Measurements from ENCODE around the gene AUH.

Gene AUH

DNA sequence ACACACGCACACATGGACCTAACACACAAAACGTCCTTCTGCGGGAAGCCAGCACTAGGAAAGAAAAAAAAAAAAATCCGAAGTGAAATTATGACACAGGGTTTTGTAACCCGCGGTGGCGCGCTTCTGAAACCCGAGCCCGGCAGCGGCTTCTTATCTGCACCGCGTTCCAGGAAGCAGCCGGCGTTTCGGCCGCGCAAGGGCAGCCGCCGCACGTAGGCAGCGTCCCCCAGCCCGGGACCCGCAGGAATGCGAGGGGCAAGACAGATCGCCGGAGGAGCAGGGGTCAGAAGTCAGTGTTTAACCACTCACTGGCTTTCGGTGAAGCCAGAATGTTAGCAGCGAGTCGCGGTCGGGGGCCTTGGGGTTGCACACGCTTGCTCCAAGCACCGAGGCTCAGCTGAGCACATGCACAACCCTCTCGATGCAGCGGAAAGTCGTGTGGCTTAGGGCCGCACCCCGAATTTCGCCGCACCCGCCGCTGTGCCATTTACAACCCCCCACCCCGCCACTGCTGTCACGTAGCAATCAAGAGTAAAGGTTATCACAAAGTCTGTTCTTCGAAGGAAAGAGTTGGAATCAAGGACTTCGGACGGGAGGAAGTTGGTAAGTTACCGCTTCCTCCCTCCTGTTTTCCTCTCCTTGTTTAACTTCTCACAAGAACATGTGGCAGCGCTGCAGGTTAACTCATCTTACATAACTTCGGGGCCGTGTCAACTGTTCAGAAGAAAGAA lies 167.9 kb downstream of the AUH start:
- Histone ChIP-seq H3K9me3 (ENCODE audit: insufficient read depth, low read length) (no peaks in the 10 kb centered on the region), H3K27ac (ENCODE audit: low read length) (no peak overlapping the region), H3K27me3 (ENCODE audit: low read depth, low read length) (peaks cover 83% of the 10 kb centered on the region), H3K4me3 (ENCODE audit: low read length) (peak overlapping the region; percentile 84), H3K36me3 (replicated peaks; ENCODE audit: low read depth, low read length) (no peaks in the 10 kb centered on the region), H2AFZ (ENCODE audit: low read depth, low read length) (peak overlapping the region; percentile 73), H3K4me1 (ENCODE audit: low read length) (peaks cover 8% of the 10 kb centered on the region), H3K9ac (ENCODE audit: low read length) (peak overlapping the region; percentile 46), H3K4me2 (ENCODE audit: low read length) (peak overlapping the region; percentile 97), H4K20me1 (ENCODE audit: insufficient read depth, low read length) (no peaks in the 10 kb centered on the region), H3K79me2 (ENCODE audit: low read length) (no peaks in the 10 kb centered on the region)
- TF ChIP-seq EZH2phosphoT487 (IDR thresholded peaks at IDR 0.05; ENCODE audit: low read depth) = no peak
- TF ChIP-seq, protein P1, sequence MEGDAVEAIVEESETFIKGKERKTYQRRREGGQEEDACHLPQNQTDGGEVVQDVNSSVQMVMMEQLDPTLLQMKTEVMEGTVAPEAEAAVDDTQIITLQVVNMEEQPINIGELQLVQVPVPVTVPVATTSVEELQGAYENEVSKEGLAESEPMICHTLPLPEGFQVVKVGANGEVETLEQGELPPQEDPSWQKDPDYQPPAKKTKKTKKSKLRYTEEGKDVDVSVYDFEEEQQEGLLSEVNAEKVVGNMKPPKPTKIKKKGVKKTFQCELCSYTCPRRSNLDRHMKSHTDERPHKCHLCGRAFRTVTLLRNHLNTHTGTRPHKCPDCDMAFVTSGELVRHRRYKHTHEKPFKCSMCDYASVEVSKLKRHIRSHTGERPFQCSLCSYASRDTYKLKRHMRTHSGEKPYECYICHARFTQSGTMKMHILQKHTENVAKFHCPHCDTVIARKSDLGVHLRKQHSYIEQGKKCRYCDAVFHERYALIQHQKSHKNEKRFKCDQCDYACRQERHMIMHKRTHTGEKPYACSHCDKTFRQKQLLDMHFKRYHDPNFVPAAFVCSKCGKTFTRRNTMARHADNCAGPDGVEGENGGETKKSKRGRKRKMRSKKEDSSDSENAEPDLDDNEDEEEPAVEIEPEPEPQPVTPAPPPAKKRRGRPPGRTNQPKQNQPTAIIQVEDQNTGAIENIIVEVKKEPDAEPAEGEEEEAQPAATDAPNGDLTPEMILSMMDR (IDR thresholded peaks at IDR 0.05; ENCODE audit: low read depth, low read length) = peak; percentile 17; the same call in 1 of the 2 replicates

DNA sequence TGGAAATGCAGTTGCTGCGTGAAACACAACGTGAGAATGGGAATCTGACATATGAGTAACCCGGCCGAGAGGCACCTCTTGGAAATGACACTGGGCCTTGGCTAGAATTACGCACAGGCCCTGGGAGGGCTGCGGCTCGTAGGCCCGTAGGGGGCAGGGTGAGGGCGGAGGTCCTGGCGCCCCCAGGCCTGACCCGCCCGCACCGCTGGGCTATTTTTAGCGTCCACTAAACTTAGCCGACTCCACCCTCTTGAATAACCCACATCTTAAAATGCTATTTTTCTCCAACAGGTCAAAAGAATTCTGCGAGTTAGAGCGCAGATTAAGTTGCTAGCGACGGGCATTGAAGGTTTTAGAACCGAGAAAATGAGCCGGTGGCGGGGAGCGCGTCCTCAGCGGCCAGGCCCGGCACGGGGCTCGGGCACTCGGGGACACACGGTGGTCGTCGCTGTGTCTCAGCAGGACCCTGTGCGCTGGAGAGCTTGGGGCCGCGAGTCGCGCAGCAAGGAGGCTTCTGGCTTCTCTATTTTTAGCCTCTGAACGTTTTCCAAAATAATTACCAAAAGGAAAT lies 168.5 kb downstream of the AUH start:
- Histone ChIP-seq H2AFZ (ENCODE audit: low read depth, low read length) (peak overlapping the region; percentile 73), H3K36me3 (replicated peaks; ENCODE audit: low read depth, low read length) (no peaks in the 10 kb centered on the region), H3K79me2 (ENCODE audit: low read length) (no peaks in the 10 kb centered on the region), H3K4me3 (ENCODE audit: low read length) (peak overlapping the region; percentile 84), H4K20me1 (ENCODE audit: insufficient read depth, low read length) (no peaks in the 10 kb centered on the region), H3K9me3 (ENCODE audit: insufficient read depth, low read length) (no peaks in the 10 kb centered on the region), H3K9ac (ENCODE audit: low read length) (peak overlapping the region; percentile 46), H3K4me2 (ENCODE audit: low read length) (peak overlapping the region; percentile 97), H3K27ac (ENCODE audit: low read length) (no peak overlapping the region), H3K27me3 (ENCODE audit: low read depth, low read length) (peaks cover 83% of the 10 kb centered on the region), H3K4me1 (ENCODE audit: low read length) (peaks cover 8% of the 10 kb centered on the region)
- 0 out of 2 replicates have a peak, but pooled peaks have one; percentile 26 for TF ChIP-seq EZH2phosphoT487 (IDR thresholded peaks at IDR 0.05; ENCODE audit: low read depth)
- TF ChIP-seq, protein P1 (IDR thresholded peaks at IDR 0.05; ENCODE audit: low read depth, low read length) = 0 out of 2 replicates have a peak, but pooled peaks have one; percentile 4

DNA sequence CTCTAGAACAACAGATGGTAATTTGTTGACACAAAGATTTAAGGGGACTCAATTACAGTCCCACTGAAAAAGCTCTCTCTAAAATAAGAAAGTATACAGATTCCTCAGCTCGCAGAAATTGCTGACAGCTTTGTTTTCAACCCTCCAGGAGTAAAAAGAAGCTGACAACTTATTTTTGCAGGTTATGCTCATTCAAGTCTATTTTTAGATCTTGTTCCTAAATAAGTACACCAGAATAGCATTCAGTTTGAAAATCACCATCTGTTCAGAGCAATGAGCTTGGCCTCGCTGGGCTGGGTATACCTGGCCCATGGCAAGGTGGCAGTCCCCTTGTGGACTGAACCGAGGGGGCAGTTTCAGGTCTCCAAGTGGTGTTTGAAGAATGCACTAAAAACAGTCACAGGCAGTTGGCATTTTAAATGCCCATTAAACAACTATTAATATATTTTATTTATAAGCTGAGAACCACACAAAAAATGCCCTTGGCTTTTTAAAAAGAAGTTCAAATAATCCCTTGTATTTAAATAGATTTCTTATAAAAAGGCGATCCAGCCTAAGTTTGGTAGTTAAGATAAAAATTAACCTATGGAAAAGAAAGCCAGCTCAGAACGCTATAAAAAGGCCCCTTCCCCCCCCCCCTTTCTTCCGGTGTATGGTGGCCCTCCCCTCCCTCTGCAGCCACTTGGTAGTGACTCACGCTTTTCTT lies 169.2 kb downstream of the AUH start:
- no peaks in the 10 kb centered on the region for H3K9me3 ChIP-seq (ENCODE audit: insufficient read depth, low read length)
- H3K79me2 ChIP-seq (ENCODE audit: low read length) = no peaks in the 10 kb centered on the region
- H3K27ac ChIP-seq (ENCODE audit: low read length) = no peak overlapping the region
- peak overlapping the region; percentile 73; the same call in 1 of the 2 replicates for H2AFZ ChIP-seq (ENCODE audit: low read depth, low read length)
- H3K9ac ChIP-seq (ENCODE audit: low read length) = no peak overlapping the region
- no peaks in the 10 kb centered on the region for H3K36me3 ChIP-seq (replicated peaks; ENCODE audit: low read depth, low read length)
- TF ChIP-seq, protein P1 (IDR thresholded peaks at IDR 0.05; ENCODE audit: low read depth, low read length) = no peak
- TF ChIP-seq EZH2phosphoT487 (IDR thresholded peaks at IDR 0.05; ENCODE audit: low read depth) = no peak
- H3K4me1 ChIP-seq (ENCODE audit: low read length) = peaks cover 8% of the 10 kb centered on the region
- H3K4me3 ChIP-seq (ENCODE audit: low read length) = peak overlapping the region; percentile 84
- H3K27me3 ChIP-seq (ENCODE audit: low read depth, low read length) = peaks cover 80% of the 10 kb centered on the region
- peak overlapping the region; percentile 97 for H3K4me2 ChIP-seq (ENCODE audit: low read length)
- H4K20me1 ChIP-seq (ENCODE audit: insufficient read depth, low read length) = no peaks in the 10 kb centered on the region
